AG04449 (cell line): ENCODE measurements around the gene OR4K1.

Source experiments
- CTCF ChIA-PET: fragments of 350-600 bp; formaldehyde crosslinking; extraction: SDS; loops from one replicate; lab custom pipeline; 2021; ENCODE audit warnings: antibody characterized with exemption; lab: Yijun Ruan, JAX
- POLR2A ChIA-PET: fragments of 400-600, 350-600 bp; formaldehyde crosslinking; extraction: SDS; loops from one replicate; lab custom pipeline; 2020; ENCODE audit warnings: antibody characterized with exemption, inconsistent platforms; lab: Yijun Ruan, JAX
- DNase-seq: peaks from one replicate; pipeline ENCODE4 v3.0.0-alpha.2; 2010; ENCODE audit warnings: low read depth, low spot score
- H3K4me3 ChIP-seq: 2 replicates; pipeline ENCODE4 v1.5.1; 2011; ENCODE audit warnings: low read depth, mild to moderate bottlenecking, control low read depth, low read length
- TF ChIP-seq, protein P1 (sequence below): IDR thresholded peaks from one replicate; pipeline ENCODE4 v1.5.1; 2011; ENCODE audit warnings: mild to moderate bottlenecking, moderate library complexity, low read length, control low read depth, inconsistent platforms; ENCODE audit not compliant: insufficient read depth; ENCODE audit errors: missing control alignments

OR4K1 gene, protein sequence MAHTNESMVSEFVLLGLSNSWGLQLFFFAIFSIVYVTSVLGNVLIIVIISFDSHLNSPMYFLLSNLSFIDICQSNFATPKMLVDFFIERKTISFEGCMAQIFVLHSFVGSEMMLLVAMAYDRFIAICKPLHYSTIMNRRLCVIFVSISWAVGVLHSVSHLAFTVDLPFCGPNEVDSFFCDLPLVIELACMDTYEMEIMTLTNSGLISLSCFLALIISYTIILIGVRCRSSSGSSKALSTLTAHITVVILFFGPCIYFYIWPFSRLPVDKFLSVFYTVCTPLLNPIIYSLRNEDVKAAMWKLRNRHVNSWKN

DNA sequence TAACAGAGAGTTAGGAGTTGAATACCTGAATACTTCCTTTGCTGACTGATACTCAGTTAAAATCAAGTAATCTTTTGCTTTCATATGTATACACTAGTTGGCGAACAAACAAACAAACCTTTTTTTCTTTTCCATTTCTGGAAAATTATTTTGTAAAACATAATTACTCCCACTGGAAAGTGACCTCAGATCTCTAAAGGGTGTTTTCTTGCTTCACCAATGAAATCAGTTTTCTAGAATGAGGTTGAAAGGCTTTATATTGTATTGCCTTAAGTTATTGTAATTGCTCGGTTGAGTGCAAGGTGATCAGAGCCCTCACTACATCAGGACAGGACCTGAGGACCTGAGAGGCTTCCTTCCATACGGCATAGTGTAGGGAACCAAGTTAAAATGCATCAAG is at the start of gene OR4K1:
Gene OR4K1 (plus strand): TSS at position 301 of the 400 bp plus-strand sequence. CDS start 4,750 bp downstream, outside the sequence.
- no peak within 1 kb of the TSS for H3K4me3 ChIP-seq
- POLR2A ChIA-PET = no interaction called here
- TF ChIP-seq, protein P1, sequence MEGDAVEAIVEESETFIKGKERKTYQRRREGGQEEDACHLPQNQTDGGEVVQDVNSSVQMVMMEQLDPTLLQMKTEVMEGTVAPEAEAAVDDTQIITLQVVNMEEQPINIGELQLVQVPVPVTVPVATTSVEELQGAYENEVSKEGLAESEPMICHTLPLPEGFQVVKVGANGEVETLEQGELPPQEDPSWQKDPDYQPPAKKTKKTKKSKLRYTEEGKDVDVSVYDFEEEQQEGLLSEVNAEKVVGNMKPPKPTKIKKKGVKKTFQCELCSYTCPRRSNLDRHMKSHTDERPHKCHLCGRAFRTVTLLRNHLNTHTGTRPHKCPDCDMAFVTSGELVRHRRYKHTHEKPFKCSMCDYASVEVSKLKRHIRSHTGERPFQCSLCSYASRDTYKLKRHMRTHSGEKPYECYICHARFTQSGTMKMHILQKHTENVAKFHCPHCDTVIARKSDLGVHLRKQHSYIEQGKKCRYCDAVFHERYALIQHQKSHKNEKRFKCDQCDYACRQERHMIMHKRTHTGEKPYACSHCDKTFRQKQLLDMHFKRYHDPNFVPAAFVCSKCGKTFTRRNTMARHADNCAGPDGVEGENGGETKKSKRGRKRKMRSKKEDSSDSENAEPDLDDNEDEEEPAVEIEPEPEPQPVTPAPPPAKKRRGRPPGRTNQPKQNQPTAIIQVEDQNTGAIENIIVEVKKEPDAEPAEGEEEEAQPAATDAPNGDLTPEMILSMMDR = no peak
- no peak for DNase-seq
- CTCF ChIA-PET = no interaction called here

DNA sequence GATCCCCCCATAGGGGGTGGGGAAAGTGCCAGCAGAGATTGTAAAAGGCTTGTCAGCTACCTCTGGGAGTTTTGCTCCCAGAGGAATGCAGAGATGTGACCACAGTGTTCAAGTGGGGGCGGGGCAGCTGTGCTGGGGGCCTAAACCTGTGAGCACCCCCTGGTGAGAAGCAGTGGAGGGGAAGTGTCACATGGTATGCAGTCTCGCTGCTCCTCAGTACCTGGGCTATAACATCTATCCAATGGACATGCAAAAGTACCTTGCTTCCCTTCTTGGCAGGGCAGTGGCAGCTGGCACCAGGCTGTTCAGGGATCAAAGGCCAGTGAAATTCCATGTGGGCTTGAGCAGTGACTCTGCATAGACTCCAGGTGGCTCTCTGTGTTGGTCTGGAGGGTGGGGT is 35.4 kb upstream of the OR4K1 start:
- DNase-seq = no peak
- ChIA-PET POLR2A (no interaction called here), CTCF (no interaction called here)
- TF ChIP-seq, protein P1 = no peak
- H3K4me3 ChIP-seq = no peak overlapping the region

DNA sequence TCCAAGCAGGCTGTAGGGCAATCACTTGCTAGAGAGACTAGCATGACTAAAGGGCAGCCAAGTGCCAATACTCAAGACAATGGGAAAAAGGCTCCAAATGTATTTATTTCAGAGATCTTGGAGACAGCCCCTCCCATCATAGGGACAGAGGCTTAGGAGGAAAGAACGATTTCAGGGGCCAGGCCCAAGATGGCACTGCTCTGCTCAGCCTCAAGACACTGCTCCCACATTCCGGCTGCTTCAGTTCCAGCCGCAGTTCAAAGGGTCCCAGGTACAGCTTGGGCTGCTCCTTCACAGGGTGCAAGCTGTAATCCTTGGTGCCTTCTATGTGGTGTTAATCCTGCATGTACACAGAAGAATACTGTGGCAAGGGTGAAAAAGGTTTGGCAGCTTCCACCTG is 29.7 kb upstream of the OR4K1 start:
- CTCF ChIA-PET = no interaction called here
- H3K4me3 ChIP-seq = no peak overlapping the region
- TF ChIP-seq, protein P1 = no peak
- DNase-seq = no peak
- POLR2A ChIA-PET = no interaction called here

DNA sequence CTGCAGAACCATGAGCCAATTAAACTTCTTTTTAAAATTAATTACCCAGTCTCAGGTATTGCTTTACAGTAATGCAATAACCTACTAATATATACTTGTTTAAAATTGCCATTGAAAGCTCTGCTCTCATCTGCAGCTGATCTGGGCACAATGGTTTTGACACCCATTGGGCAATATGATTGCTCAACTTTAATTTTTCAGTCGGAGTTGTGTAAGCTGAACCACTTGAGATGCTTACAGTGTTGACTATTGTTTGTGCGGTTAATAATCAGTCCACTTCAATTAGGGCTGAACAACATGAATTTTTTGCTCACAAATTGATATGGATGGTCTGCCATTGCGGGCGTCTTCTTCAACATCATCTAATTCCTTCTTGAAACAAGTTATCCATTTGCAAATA is 28.3 kb upstream of the OR4K1 start:
- POLR2A ChIA-PET = no interaction called here
- CTCF ChIA-PET = no interaction called here
- no peak overlapping the region for H3K4me3 ChIP-seq
- TF ChIP-seq, protein P1 = no peak
- DNase-seq = no peak

DNA sequence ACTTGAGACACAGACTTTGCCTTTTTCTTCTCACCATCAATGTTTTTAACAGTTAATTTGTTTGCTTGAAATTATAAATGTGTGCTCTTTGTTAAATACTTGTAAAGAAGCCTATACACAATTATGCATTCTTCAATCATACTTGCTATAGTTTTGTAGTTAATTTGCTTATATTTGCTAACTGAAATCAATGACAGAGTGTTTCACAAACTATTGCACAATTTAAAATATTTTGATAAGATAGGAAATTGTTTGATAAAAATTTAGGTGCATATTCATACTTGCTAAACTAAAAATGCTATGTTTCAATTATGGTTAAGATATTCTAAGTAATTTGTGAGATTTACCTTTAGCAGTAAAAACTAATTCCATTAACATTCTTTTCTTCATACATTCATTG is 24.1 kb upstream of the OR4K1 start:
- H3K4me3 ChIP-seq = no peak overlapping the region
- TF ChIP-seq, protein P1 = no peak
- ChIA-PET POLR2A (no interaction called here), CTCF (no interaction called here)
- no peak for DNase-seq

DNA sequence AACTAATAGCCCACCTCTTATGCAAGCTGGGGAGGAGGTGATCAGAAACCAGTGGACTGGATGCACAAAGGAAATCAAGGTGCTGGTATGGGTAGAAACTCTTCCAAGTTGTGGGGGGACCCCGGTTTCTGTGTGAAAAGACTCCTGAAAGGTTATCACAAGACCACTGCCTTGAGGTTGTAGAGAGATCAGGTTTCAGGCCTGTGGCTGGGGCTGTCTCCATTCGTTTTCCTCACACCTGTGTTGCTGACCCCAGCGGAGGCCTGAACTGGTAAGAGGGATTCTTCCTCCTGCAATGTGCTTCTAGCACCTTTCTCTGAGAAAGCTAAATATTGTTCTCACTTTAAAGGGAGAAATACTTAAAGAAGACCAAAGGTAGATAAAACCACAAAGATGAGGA is 19.6 kb upstream of the OR4K1 start:
- no peak for DNase-seq
- ChIA-PET CTCF (no interaction called here), POLR2A (no interaction called here)
- no peak overlapping the region for H3K4me3 ChIP-seq
- TF ChIP-seq, protein P1 = no peak
